MCF 10A (cell line): Measurements from ENCODE around the gene PLCD1. TPM values are rescaled to one million over a fixed set of nuclear protein-coding genes. Genes with fewer than 3 reads are reported as not detected.
A peak's percentile ranks its signal among the peaks of the same experiment; 100 is the strongest.
"Not testable (repeated sequence)": the region's sequence is repeated elsewhere in the genome, so short reads cannot be mapped to it uniquely, and the experiment has no call there.

Experiments
- BruUV-seq: library from RNA; stranded (reverse); fragments of 400-500 nt; replicated peaks from 2 replicates; lab custom pipeline; 2021; lab: Mats Ljungman, UMichigan
- CTCF ChIA-PET: fragments of 300-600 bp; sonication (Branson Sonifier 250); formaldehyde crosslinking; extraction: SDS; loops from one replicate; lab custom pipeline; 2021; ENCODE audit warnings: antibody characterized with exemption, inconsistent platforms; lab: Yijun Ruan, JAX
- POLR2A ChIA-PET: fragments of 300-600, 350-650 bp; sonication (Branson Sonifier 250); formaldehyde crosslinking; extraction: SDS; loops from one replicate; lab custom pipeline; 2020; ENCODE audit warnings: antibody characterized with exemption, inconsistent platforms; lab: Yijun Ruan, JAX
- DNase-seq: peaks from one replicate; pipeline ENCODE4 v3.0.0-alpha.2; 2018; ENCODE audit not compliant: unreplicated experiment
- H3K27ac Mint-ChIP-seq: one replicate; pipeline ENCODE4 v1.8.0; 2022; ENCODE audit warnings: mild to moderate bottlenecking, low read depth, mixed read lengths; ENCODE audit not compliant: unreplicated experiment
- H3K27me3 Mint-ChIP-seq: one replicate; pipeline ENCODE4 v1.8.0; 2022; ENCODE audit warnings: mixed read lengths; ENCODE audit not compliant: insufficient read depth, unreplicated experiment
- H3K36me3 Mint-ChIP-seq: one replicate; pipeline ENCODE4 v1.8.0; 2022; ENCODE audit warnings: mild to moderate bottlenecking, moderate library complexity, mixed read lengths; ENCODE audit not compliant: insufficient read depth, unreplicated experiment
- H3K4me1 Mint-ChIP-seq: one replicate; pipeline ENCODE4 v1.8.0; 2022; ENCODE audit warnings: mixed read lengths; ENCODE audit not compliant: insufficient read depth, unreplicated experiment
- H3K4me3 Mint-ChIP-seq: one replicate; pipeline ENCODE4 v1.8.0; 2022; ENCODE audit warnings: mild to moderate bottlenecking, moderate library complexity, mixed read lengths; ENCODE audit not compliant: unreplicated experiment
- H3K9me3 Mint-ChIP-seq: one replicate; pipeline ENCODE4 v1.8.0; 2022; ENCODE audit warnings: mixed read lengths; ENCODE audit not compliant: unreplicated experiment
- intact Hi-C: fragments of 100-400 bp; cut with micrococcal nuclease; formaldehyde crosslinking; loops from 2 replicates; pipeline ENCODE4 v1.14.1; 2022
- total RNA-seq: library from RNA; stranded (reverse); gene quantifications from 2 replicates; pipeline ENCODE4 v1.2.3, GENCODE V29; 2022
- TF ChIP-seq, protein P1 (sequence below): fragments of 200-600 bp; IDR thresholded peaks from one replicate; pipeline ENCODE4 v1.8.0; 2022; ENCODE audit warnings: antibody characterized with exemption, mild to moderate bottlenecking; ENCODE audit not compliant: unreplicated experiment

The PLCD1 gene
- total RNA-seq, 1 experiment from 2014 or later, result 1.8 TPM

DNA sequence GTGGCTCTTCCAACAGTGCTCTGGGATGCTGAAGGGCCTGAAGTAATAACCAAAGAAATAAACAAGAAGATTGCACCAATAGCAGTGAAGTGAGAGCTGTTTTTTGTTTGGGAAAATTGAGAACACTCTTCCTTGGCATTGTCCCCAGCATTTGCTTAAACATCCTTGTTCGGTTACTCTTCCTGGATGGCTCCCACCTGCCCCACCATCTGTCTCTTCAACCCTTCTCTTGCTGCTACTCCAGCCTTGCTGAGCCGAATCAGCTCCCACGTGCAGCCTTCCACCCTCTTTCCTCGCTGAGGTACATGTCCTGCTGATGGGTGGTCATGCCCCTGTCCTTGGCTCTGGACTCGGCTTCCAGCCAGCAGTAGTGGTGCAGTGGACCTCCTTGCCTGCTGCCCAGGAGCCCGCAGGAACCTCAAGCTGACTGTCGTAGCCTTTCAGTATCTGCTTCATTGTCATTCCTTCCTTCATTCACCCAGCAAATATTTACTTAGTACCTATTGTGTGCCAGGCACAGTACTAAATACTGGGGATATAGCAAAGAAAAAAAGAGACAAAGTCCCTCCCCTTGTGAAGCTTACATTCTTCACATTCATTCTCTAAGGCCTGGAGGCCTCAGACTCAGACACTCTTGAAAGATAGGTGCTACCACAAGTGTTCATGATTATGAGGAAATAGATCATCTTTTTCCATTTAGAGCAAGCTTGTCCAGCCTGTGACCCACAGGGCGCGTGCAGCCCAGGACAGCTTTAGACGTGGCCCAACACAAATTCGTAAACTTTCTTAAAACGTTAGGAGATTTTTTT is 56.0 kb downstream of the PLCD1 start:
- intact Hi-C loops, result loop anchor here (1.0 to 10.0 kb wide), 3 partner anchors 23 to 371 kb away; partner anchors contain the start of gene XYLB

DNA sequence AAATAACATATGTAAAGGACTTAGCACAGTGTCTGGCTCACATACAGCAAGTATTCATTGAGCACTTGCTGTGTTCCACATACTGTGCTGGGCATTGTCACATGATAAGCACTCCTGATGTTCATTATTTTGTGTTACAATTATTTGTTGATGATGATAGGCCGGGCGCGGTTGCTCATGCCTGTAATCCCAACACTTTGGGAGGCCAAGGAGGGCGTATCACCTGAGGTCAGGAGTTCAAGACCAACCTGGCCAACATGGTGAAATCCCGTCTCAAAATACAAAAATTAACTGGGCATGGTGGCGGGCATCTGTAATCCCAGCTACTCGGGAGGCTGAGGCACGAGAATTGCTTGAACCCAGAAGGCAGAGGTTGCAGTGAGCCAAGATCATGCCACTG is 57.4 kb downstream of the PLCD1 start:
- intact Hi-C loops, result loop anchor here (10.0 kb wide), 1 partner anchor 373 kb away; the partner anchor contains the start of gene XYLB
- BruUV-seq, POLR2A ChIA-PET, H3K4me3 Mint-ChIP-seq, DNase-seq, H3K27me3 Mint-ChIP-seq, H3K9me3 Mint-ChIP-seq, H3K27ac Mint-ChIP-seq: not testable (repeated sequence)
- CTCF ChIA-PET, result interaction anchor here (1.0 to 13.9 kb wide), 3 partner anchors 10 to 118 kb away, joined by 3 to 207 read pairs (median 5); no protein-coding TSS in a partner anchor
- Mint-ChIP-seq H3K36me3 (peaks cover 47% of the 10 kb centered on the region), H3K4me1 (peaks cover 10% of the 10 kb centered on the region)

More for the DNA sequence above, 56.0 kb downstream of the PLCD1 start:
- ChIA-PET CTCF (interaction anchor here (0.6 to 13.9 kb wide), 14 partner anchors 9 to 500 kb away, joined by 3 to 207 read pairs (median 5); no protein-coding TSS in a partner anchor), POLR2A (interaction anchor here (1.1 kb wide), 1 partner anchor 116 kb away, joined by 6 read pairs; no protein-coding TSS in a partner anchor)
- TF ChIP-seq, protein P1, sequence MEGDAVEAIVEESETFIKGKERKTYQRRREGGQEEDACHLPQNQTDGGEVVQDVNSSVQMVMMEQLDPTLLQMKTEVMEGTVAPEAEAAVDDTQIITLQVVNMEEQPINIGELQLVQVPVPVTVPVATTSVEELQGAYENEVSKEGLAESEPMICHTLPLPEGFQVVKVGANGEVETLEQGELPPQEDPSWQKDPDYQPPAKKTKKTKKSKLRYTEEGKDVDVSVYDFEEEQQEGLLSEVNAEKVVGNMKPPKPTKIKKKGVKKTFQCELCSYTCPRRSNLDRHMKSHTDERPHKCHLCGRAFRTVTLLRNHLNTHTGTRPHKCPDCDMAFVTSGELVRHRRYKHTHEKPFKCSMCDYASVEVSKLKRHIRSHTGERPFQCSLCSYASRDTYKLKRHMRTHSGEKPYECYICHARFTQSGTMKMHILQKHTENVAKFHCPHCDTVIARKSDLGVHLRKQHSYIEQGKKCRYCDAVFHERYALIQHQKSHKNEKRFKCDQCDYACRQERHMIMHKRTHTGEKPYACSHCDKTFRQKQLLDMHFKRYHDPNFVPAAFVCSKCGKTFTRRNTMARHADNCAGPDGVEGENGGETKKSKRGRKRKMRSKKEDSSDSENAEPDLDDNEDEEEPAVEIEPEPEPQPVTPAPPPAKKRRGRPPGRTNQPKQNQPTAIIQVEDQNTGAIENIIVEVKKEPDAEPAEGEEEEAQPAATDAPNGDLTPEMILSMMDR, result no peak
- no peak overlapping the region for H3K4me3 Mint-ChIP-seq
- peaks cover 10% of the 10 kb centered on the region for H3K4me1 Mint-ChIP-seq
- no peaks in the 10 kb centered on the region for H3K9me3 Mint-ChIP-seq
- no peak overlapping the region for H3K27ac Mint-ChIP-seq
- BruUV-seq, result no TSS peak
- H3K27me3 Mint-ChIP-seq, result no peaks in the 10 kb centered on the region
- no peak for DNase-seq
- H3K36me3 Mint-ChIP-seq, result peaks cover 55% of the 10 kb centered on the region

DNA sequence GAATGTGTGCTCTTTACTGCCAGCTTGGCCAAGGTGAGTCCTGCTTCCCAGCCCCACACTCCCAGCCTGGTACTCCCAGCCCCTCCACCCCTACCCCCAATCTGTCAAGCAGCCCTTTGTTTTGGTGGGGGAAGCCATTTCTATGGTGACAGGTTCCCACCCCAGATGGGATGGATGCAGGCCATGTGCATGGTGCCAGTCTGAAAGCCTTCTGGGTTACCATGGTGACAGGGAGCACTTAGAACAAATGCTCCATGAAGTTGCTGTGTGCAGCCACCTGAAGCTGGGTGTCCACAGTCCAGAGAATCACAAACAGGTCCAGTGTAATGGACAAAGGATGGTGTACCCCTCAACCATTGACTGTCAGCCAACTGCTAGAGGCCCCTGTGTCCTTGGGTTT is 58.0 kb downstream of the PLCD1 start:
- no peak for DNase-seq
- TF ChIP-seq, protein P1, result no peak

DNA sequence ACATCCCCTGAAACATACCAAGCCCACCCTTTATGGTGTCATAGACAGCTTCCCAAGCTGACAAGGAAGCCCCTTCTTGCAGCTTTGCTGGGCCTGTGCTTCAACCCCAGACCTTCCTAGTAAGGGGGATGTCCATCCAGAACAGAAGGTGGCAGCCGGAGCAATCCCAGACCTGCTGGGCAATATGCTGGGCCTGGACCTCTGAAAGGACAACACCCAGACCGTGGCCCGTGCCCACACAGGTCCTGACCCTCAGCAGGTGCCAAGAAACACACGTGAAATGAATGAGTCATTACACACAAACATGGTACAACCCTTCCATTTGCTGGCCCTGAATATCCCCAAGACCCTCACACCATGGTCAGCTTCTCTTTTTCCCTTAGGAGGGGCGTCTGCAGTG is 58.6 kb downstream of the PLCD1 start:
- H3K36me3 Mint-ChIP-seq, result peaks cover 41% of the 10 kb centered on the region
- TF ChIP-seq, protein P1, result no peak
- ChIA-PET CTCF (interaction anchor here (0.6 to 13.9 kb wide), 5 partner anchors 8 to 509 kb away, joined by 3 to 207 read pairs (median 3); no protein-coding TSS in a partner anchor), POLR2A (no interaction called here)
- H3K9me3 Mint-ChIP-seq, result no peaks in the 10 kb centered on the region
- no peak overlapping the region for H3K4me3 Mint-ChIP-seq
- intact Hi-C loops, result loop anchor here (10.0 kb wide), 1 partner anchor 374 kb away; the partner anchor contains the start of gene XYLB
- no peak for DNase-seq
- peaks cover 10% of the 10 kb centered on the region for H3K4me1 Mint-ChIP-seq
- peak overlapping the region; percentile 57 for H3K27ac Mint-ChIP-seq
- H3K27me3 Mint-ChIP-seq, result no peaks in the 10 kb centered on the region
- BruUV-seq, result no TSS peak

More for the DNA sequence above, 58.0 kb downstream of the PLCD1 start:
- Mint-ChIP-seq H3K4me1 (peaks cover 10% of the 10 kb centered on the region), H3K9me3 (no peaks in the 10 kb centered on the region), H3K27ac (no peak overlapping the region), H3K27me3 (no peaks in the 10 kb centered on the region), H3K36me3 (peaks cover 47% of the 10 kb centered on the region), H3K4me3 (no peak overlapping the region)
- ChIA-PET POLR2A (no interaction called here), CTCF (interaction anchor here (1.0 to 13.9 kb wide), 3 partner anchors 10 to 118 kb away, joined by 3 to 207 read pairs (median 5); no protein-coding TSS in a partner anchor)
- intact Hi-C loops, result loop anchor here (10.0 kb wide), 1 partner anchor 373 kb away; the partner anchor contains the start of gene XYLB
- BruUV-seq, result no TSS peak
